GM23248 (cell line): ENCODE data around the gene MYCBP2.

Source experiments
- EZH2 ChIP-seq: fragments of 200-600 bp; sonication (generic); IDR thresholded peaks from 2 replicates; pipeline ENCODE4 v1.6.1; 2018; ENCODE audit warnings: antibody characterized with exemption, mild to moderate bottlenecking; ENCODE audit not compliant: insufficient read depth, poor library complexity, severe bottlenecking
- EZH2phosphoT487 ChIP-seq: fragments of 200-600 bp; sonication (generic); IDR thresholded peaks from 2 replicates; pipeline ENCODE4 v1.6.1; 2018; ENCODE audit warnings: antibody characterized with exemption, moderate library complexity, mild to moderate bottlenecking, low read depth; ENCODE audit not compliant: insufficient read depth

DNA sequence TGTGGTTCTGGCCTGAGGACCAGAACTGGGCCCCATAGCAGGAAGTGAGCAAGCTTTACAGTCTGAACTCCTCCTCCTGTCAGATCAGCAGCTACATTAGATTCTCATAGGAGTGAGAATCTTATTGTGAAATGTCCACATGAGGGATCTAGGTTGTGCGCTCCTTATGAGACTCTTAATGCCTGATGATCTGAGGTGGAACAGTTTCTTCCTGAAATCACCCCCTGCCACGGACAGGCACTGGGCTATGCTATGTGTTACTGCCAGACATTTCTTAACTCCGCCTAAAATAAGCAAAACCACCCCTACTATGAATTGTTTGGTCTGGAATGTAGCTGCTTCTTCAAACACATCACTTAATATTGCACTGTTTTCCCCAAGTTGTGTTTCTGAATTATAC, 304.6 kb downstream of the MYCBP2 start:
- TF ChIP-seq EZH2 (no peak), EZH2phosphoT487 (no peak)
